Measurements from ENCODE around the gene FGA.
"Not testable (repeated sequence)": the region's sequence is repeated elsewhere in the genome, so short reads cannot be mapped to it uniquely, and the experiment has no call there.

The FGA gene

DNA sequence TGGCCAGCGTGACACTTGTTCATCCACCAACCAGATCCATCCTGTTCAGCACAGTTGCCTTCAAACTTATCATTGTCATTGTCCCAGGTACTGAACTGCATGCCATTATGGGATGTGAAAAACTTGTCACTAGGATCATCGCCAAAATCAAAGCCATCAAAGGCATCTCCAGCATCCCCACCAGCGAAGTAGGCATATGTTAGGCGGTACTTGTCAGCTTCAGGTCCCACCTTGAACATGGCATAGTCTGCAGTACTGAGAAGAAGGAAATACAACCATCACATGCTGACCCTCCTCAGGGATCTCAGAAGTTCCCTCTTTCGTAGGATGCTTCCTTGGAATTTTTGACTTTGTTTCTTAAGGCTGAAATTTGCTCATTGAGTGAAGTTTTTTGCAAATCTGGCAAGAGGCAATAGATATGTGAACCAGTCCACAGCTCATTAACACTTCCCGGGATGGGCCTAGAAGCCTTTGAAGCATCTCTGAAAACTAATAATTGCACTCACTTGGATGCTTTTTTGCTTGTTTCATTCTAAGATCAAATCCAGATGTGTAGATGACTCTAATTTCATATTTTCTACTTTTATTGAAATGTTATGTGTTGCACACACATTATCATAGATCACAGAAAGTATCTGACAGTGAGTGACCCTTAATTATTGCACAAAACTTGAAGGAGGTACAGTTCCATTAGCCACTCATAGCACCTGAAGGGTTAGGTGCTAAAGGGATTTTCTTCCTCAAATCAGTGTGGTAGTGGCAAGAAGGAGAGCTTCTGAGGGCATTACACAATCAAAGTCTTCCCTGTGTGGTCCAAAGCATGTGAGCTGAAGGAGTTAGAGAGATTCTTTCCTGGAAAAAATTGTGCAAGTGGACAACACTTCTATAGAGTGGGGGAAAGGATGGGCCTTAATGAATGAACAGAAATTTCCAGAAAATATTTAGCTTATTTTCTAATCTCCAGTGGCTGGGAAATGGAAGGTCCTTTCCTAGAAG lies 16.5 kb upstream of the FGA start:
- no peak for DNase-seq

- DNase-seq = no peak
Measured at GRCh38 chr4:154604696-154605200, 14.2 kb upstream of the FGA start.

- no peak for DNase-seq
Measured at GRCh38 chr4:154603033-154603943, 12.7 kb upstream of the FGA start.

DNA sequence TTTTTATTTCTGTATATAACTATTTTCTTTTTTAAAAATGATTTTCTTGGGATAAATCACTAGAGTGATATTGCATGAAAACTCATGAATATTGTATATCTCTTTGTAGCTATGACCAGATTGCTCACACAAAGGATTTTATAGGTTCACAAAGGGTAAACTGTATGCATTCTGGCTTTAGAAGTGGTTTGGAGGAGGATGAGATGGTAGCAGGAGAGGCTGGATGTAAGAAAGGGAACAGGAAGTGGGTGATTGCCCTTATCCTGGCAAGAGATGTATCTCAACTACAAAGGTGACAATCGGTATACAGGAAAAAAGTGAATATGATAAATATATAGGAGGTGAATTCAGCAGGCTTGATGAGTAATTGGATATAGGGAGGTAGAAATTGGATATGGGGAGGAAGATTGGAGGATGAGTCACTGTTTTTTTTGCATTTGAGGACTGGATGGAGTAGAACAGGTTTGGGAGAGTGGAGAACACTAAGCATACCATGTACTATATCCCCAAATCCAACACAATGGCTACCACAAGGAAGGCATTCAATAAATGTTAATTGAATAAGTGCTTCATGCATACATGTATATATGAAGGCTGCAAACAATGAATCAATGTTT lies 12.0 kb upstream of the FGA start:
- no peak for DNase-seq

- DNase-seq = no peak
Measured at GRCh38 chr4:154597798-154598774, 7.5 kb upstream of the FGA start.

- not testable (repeated sequence) for DNase-seq
Measured at GRCh38 chr4:154597281-154597680, 6.7 kb upstream of the FGA start.

- no peak for DNase-seq
Measured at GRCh38 chr4:154595807-154596206, 5.3 kb upstream of the FGA start.

- DNase-seq = not testable (repeated sequence)
Measured at GRCh38 chr4:154594343-154594742, 3.8 kb upstream of the FGA start.

GRCh38 chr4:154593868-154594267 lies 3.3 kb upstream of the FGA start:
- DNase-seq = no peak

DNA sequence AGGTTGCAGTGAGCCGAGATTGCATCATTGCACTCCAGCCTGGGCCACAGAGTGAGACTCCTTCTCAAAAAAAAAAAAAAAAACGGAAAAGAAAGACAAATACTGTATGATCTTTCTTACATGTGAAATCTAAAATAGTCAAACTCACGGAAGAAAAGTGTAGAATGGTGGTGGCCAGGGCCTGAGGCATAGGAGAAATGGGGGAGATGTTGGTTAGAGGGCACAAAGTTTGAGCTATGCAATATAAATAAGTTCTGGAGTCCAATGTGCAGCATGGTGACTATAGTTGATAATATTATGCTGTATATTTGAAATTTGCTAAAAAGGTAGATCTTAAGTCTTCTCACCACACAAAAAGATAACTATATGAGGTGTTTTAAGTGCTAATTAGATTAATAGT lies 1.3 kb upstream of the FGA start:
- no peak for DNase-seq

- DNase-seq = no peak
Measured at GRCh38 chr4:154589296-154590197, 995 bp downstream of the FGA start.

DNA sequence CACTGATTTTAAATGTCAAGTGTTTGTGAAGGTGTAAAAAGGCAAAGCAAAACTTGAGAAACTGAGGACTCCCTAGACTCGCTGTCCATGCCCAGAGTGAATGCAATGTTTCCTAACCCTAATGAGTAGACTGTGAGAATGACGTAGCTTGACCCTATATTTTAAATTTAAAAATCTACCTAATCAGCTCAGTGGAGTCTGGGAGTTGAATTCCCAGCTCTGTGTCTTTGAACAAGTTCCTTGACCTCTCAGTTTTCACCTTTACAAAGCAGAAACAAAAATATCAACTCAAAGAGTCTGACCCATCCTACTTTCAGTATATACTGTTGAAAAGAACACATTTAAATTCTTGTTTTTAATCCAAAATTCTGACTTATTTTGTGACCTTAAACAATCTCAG lies 2.3 kb downstream of the FGA start:
- no peak for DNase-seq

DNA sequence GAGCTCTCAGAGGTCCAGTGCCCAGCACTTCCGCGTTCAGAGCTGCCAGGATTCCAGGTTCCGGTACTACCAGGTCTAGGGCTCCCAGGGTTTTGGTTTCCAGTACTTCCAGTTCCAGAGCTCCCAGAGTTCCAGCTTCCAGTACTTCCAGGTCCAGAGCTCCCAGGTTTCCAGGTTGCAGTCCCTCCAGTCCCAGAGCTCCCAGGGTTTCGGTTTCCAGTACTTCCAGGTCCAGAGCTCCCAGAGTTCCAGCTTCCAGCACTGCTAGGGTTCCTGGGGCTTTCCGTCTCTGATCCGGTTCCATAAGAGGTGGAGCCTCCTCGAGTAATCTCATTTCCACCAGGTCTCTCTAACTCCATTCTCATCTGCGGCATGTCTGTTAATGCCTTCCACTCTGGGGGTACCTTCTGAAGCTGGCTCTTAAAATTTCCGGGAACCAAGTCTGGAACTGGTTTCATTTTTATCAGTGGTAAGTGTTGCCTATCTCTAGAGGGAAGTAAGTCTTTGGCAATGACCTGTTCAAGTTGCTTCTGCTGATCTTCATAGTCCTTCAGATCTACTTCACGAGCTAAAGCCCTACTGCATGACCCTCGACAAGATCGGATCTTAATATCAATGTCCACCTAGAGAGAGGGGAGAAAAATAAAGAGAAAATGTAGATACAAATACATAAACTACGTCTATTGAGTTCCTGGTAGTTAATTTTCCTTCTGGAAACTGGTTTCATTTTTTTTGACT lies 4.1 kb downstream of the FGA start:
- DNase-seq = no peak

DNA sequence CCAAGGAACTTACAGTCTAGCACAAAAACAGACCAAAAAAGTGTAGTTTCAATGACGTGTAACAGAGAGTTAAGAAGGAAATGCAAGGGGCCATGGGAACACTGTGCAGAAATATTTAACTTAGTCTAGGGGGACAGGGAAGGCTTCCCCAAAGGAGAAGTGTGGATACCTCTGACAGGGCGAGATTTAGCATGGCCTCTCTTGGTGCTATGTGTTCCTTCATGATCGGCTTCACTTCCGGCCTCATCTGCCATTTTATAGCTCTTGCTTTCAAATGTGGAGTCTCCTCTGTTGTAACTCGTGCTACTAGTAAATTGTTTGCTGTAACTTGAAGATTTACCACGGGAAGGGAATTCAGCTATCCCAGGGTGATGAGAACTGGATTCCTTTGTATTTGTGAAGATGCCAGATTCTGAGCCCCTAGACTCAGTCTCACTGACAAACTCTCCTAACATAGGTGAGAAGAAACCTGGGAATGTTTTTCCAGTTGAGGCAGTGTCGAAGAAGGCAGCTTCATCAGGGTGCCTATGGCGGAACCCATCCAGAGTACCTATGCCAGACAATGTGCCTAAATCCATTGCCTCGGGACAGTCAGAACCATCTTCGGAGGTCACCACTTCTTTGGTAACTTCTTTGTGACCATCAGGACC lies 5.0 kb downstream of the FGA start:
- no peak for DNase-seq

GRCh38 chr4:154584259-154584658 lies 6.3 kb downstream of the FGA start:
- DNase-seq = no peak

GRCh38 chr4:154583677-154584076 lies 6.9 kb downstream of the FGA start:
- no peak for DNase-seq

GRCh38 chr4:154583230-154583629 lies 7.3 kb downstream of the FGA start:
- no peak for DNase-seq

DNA sequence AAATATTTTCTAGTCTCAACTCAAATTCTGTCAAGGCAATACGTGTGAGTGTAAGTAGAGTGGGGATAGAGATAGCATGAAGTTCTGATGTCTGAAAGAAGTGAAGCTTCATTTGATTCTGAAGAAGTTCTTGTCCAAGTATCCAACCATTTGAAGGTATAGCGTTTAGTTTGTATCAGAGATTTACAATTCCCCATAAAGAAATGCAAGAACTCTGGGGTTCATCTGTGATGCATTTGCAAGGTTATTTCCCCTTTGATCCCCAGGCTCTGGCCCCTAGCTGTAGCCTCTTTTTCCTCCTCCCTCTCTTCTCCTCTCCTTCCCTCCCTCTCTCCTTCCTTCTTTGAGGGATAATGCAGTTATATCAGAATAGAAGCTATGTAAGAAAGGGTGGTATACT lies 7.8 kb downstream of the FGA start:
- no peak for DNase-seq

- no peak for DNase-seq
Measured at GRCh38 chr4:154579927-154580326, 10.6 kb downstream of the FGA start.
